HepG2 (cell line): ENCODE data around the gene LYPLA2. TPM values are rescaled to one million over a fixed set of nuclear protein-coding genes. Genes with fewer than 3 reads are reported as not detected.

Experiments used
- ATAC-seq: fragments of 200-7000 bp; cut with Tn5 transposase; 3 replicates; pipeline ENCODE4 v1.9.1; 2020; ENCODE audit warnings: mild to moderate bottlenecking, moderate library complexity
- BruUV-seq: library from RNA; stranded (reverse); fragments of 400-500 nt; replicated peaks from 2 replicates; lab custom pipeline; 2021; lab: Mats Ljungman, UMichigan
- CTCF ChIA-PET: fragments of 300-600 bp; formaldehyde crosslinking; extraction: SDS; loops from one replicate; lab custom pipeline; 2021; ENCODE audit warnings: low total read pairs, inconsistent platforms, low intra/inter-chr PET ratio; lab: Yijun Ruan, JAX
- POLR2A ChIA-PET: fragments of 350-600 bp; sonication (Branson Sonifier 250); formaldehyde crosslinking; loops from one replicate; lab custom pipeline; 2020; ENCODE audit warnings: antibody characterized with exemption, inconsistent platforms; lab: Yijun Ruan, JAX
- DNase-seq: peaks from one replicate; pipeline ENCODE4 v3.0.0-alpha.2; 2015; ENCODE audit warnings: low spot score
- FAIRE-seq: peaks from 3 replicates; lab custom pipeline; 2011; peaks lifted over from hg19 to GRCh38; lab: Jason Lieb, UNC
- H2AFZ ChIP-seq: one replicate; pipeline ENCODE4 v1.6.1; 2011; ENCODE audit warnings: low read length, inconsistent platforms
- H3K27ac ChIP-seq: fragments of 300-600 bp; 3 replicates; pipeline ENCODE4 v1.8.0; 2011; ENCODE audit warnings: mixed run types, mild to moderate bottlenecking, mixed read lengths, low read length, inconsistent platforms; ENCODE audit not compliant: insufficient read depth; ENCODE audit errors: extremely low read length
- H3K27me3 ChIP-seq, 2 experiments: fragments of 200-600 bp in 1 of 2; 2 replicates in 1 of 2; 3 replicates in 1 of 2; pipeline versions ENCODE4 v1.6.0 to v1.8.0; 2011; ENCODE audit warnings: low read length in 2 of 2, mild to moderate bottlenecking in 2 of 2, moderate library complexity in 2 of 2, inconsistent platforms in 1 of 2; ENCODE audit not compliant: insufficient read depth in 2 of 2, control insufficient read depth in 1 of 2
- H3K36me3 ChIP-seq, 2 experiments: fragments of 200-600 bp in 1 of 2; replicated peaks in 1 of 2; 2 replicates in 1 of 2; 3 replicates in 1 of 2; pipeline versions ENCODE4 v1.5.1 to v1.8.0; 2011; ENCODE audit warnings: low read length in 2 of 2, inconsistent platforms in 1 of 2; ENCODE audit not compliant: insufficient read depth in 2 of 2, control insufficient read depth in 1 of 2
- H3K4me1 ChIP-seq: 2 replicates; pipeline ENCODE4 v1.5.1; 2012; ENCODE audit warnings: low read length, inconsistent platforms; ENCODE audit not compliant: insufficient read depth
- H3K4me2 ChIP-seq: 2 replicates; pipeline ENCODE4 v1.6.0; 2011; ENCODE audit warnings: low read depth, low read length, inconsistent platforms
- H3K4me3 ChIP-seq, 3 experiments: fragments of 200-600 bp in 1 of 3; sonication (generic), shearing (Covaris generic) in 1 of 3; replicated peaks in 1 of 3; 2 replicates each; pipeline ENCODE4 v1.5.1; 2011 to 2016; ENCODE audit warnings: low read length in 3 of 3, inconsistent platforms in 2 of 3, low read depth in 2 of 3, mild to moderate bottlenecking in 2 of 3, control low read depth in 1 of 3, mixed read lengths in 1 of 3; ENCODE audit not compliant: insufficient read depth in 1 of 3
- H3K79me2 ChIP-seq: one replicate; pipeline ENCODE4 v1.6.1; 2011; ENCODE audit warnings: low read length, inconsistent platforms; ENCODE audit not compliant: insufficient read depth
- H3K9ac ChIP-seq: 2 replicates; pipeline ENCODE4 v1.6.0; 2011; ENCODE audit warnings: mild to moderate bottlenecking, low read depth, low read length, inconsistent platforms; ENCODE audit not compliant: insufficient read depth
- H3K9me3 ChIP-seq: 2 replicates; pipeline ENCODE4 v1.5.1; 2012; ENCODE audit warnings: mild to moderate bottlenecking, low read length
- H4K20me1 ChIP-seq: 2 replicates; pipeline ENCODE4 v1.6.0; 2011; ENCODE audit warnings: inconsistent platforms, mild to moderate bottlenecking, low read length, moderate library complexity; ENCODE audit not compliant: insufficient read depth
- BRCA1 ChIP-seq: sonication (generic); formaldehyde crosslinking; IDR thresholded peaks from 2 replicates; pipeline ENCODE4 v1.4.0; 2020; ENCODE audit warnings: missing genetic modification reagents
- FOSL2 ChIP-seq: sonication (generic); formaldehyde crosslinking; IDR thresholded peaks from 2 replicates; pipeline ENCODE4 v1.4.0; 2020; ENCODE audit warnings: missing genetic modification reagents
- RORA ChIP-seq: sonication (generic); formaldehyde crosslinking; IDR thresholded peaks from 2 replicates; pipeline ENCODE4 v1.5.0; 2020; ENCODE audit warnings: mild to moderate bottlenecking, missing genetic modification reagents, moderate library complexity
- ZBTB38 ChIP-seq: sonication (generic); formaldehyde crosslinking; IDR thresholded peaks from 2 replicates; pipeline ENCODE4 v1.5.1; 2020; ENCODE audit warnings: mild to moderate bottlenecking, missing genetic modification reagents
- WGBS: methylation state at CpG from one replicate; pipeline ENCODE4 v1.1.6; 2017; ENCODE audit warnings: low lambda C conversion rate; 5-methylcytosine and 5-hydroxymethylcytosine counted together
- in situ Hi-C: cut with HindIII; loops from 2 replicates; pipeline ENCODE4 v1.10.0; 2017; ENCODE audit warnings: low pct_unique_long_range_greater_than_20kb; ENCODE audit not compliant: extremely low pct_ligation_motif_present
- intact Hi-C: fragments of 100-400 bp; cut with micrococcal nuclease; formaldehyde crosslinking; loops from one replicate; pipeline ENCODE4 v1.10.0; 2022; ENCODE audit not compliant: unreplicated experiment
- polyA plus RNA-seq, 8 experiments: library from polyadenylated mRNA; depleted of rRNA in 3 of 8; stranded (reverse) in 7 of 8; unstranded in 1 of 8; fragments of >200 nt; fragmentation: Illumina TruSeq in 4 of 8; extraction: Trizol in 4 of 8; gene quantifications; 2 replicates each; pipeline versions ENCODE4 v1.2.1 to v1.2.3, GENCODE V29; 2011 to 2016; ENCODE audit warnings: low read depth in 4 of 8, missing spikeins in 1 of 8, mixed read lengths in 1 of 8; ENCODE audit not compliant: insufficient read depth in 1 of 8
- total RNA-seq, 5 experiments: library from RNA; depleted of rRNA; stranded (reverse); fragments of >200 nt; fragmentation: Illumina TruSeq; extraction: Trizol; gene quantifications; 2 replicates each; pipeline ENCODE4 v1.2.3, GENCODE V29; 2016; ENCODE audit warnings: low read depth in 1 of 5
- TF ChIP-seq, protein P1 (sequence below): IDR thresholded peaks from 2 replicates; pipeline ENCODE4 v1.6.1; 2016; ENCODE audit warnings: low read depth, missing genetic modification reagents, missing compliant biosample characterization
- TF ChIP-seq, protein P2 (sequence below): IDR thresholded peaks from 2 replicates; pipeline ENCODE4 v1.6.1; 2012; ENCODE audit warnings: low read length, improper control_type of control experiment

The LYPLA2 gene
- total and polyA plus RNA-seq, 2 of the 13 experiments (the other 11 are each of a cell fraction or from before 2014, with no cell fraction given) = 72.1 to 73.2 TPM

DNA sequence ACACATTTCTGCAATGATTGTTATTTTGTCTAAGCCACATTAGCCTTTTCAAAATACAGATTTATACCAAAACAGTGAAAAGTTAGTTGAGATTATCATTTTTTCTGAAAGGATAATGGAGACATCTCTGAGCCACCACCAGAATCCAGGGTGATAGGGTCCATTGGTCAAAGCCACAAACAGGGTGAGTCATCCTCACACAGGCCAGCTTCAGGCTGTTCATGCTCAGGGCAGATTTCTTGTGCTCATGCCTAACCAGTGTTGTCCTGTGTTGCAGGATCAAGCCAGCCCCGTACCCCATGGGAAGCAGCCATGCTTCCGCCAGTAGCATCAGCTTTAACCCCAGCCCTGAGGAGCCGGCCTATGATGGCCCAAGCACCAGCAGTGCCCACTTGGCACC, 34.3 kb upstream of the LYPLA2 start:
- no peak for TF ChIP-seq ZBTB38 (CRISPR knock-in tag)
- TF ChIP-seq FOSL2 (CRISPR knock-in tag) = peak; percentile 85
- no peak for TF ChIP-seq RORA (CRISPR knock-in tag)
- CTCF ChIA-PET = no interaction called here

DNA sequence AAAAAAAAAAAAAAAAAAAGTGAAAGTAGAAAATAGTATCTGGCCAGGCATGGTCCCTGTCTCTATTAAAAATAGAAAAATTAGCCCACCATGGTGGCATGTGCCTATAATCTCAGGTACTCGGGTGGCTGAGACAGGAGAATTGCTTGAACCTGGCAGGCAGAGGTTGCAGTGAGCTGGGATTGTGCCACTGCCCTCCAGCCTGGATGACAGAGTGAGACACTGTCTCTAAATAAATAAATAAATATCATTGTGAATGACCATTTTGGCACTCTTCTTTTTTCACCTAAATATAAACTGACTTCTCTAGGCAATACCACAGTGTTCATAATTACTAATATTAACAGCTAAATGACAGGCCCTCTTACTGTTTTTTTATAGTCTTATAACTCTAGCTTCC, 33.1 kb upstream of the LYPLA2 start:
- no peak overlapping the region for H2AFZ ChIP-seq
- H3K4me3 ChIP-seq = no peak overlapping the region
- H3K36me3 ChIP-seq = peaks cover 50 to 84% of the 10 kb centered on the region in 2 experiments
- no peak overlapping the region for H3K27ac ChIP-seq
- in situ Hi-C loops = no loop called here
- BruUV-seq = no TSS peak
- no peak overlapping the region for H3K9ac ChIP-seq
- H4K20me1 ChIP-seq = no peaks in the 10 kb centered on the region
- no peak for FAIRE-seq
- 92% methylated on average over 1 of the region's 1 CpG for WGBS
- intact Hi-C loops = no loop called here
- H3K27me3 ChIP-seq = no peaks in the 10 kb centered on the region
- no peak for ATAC-seq
- POLR2A ChIA-PET = interaction anchor here (0.9 kb wide), 1 partner anchor 15 kb away, joined by 5 read pairs; the partner anchor contains the start of gene ELOA
- peaks cover 10% of the 10 kb centered on the region for H3K4me1 ChIP-seq
- H3K4me2 ChIP-seq = no peak overlapping the region
- DNase-seq = no peak
- CTCF ChIA-PET = no interaction called here
- no peaks in the 10 kb centered on the region for H3K79me2 ChIP-seq
- H3K9me3 ChIP-seq = no peaks in the 10 kb centered on the region
- TF ChIP-seq BRCA1 = no peak
- TF ChIP-seq, protein P1, sequence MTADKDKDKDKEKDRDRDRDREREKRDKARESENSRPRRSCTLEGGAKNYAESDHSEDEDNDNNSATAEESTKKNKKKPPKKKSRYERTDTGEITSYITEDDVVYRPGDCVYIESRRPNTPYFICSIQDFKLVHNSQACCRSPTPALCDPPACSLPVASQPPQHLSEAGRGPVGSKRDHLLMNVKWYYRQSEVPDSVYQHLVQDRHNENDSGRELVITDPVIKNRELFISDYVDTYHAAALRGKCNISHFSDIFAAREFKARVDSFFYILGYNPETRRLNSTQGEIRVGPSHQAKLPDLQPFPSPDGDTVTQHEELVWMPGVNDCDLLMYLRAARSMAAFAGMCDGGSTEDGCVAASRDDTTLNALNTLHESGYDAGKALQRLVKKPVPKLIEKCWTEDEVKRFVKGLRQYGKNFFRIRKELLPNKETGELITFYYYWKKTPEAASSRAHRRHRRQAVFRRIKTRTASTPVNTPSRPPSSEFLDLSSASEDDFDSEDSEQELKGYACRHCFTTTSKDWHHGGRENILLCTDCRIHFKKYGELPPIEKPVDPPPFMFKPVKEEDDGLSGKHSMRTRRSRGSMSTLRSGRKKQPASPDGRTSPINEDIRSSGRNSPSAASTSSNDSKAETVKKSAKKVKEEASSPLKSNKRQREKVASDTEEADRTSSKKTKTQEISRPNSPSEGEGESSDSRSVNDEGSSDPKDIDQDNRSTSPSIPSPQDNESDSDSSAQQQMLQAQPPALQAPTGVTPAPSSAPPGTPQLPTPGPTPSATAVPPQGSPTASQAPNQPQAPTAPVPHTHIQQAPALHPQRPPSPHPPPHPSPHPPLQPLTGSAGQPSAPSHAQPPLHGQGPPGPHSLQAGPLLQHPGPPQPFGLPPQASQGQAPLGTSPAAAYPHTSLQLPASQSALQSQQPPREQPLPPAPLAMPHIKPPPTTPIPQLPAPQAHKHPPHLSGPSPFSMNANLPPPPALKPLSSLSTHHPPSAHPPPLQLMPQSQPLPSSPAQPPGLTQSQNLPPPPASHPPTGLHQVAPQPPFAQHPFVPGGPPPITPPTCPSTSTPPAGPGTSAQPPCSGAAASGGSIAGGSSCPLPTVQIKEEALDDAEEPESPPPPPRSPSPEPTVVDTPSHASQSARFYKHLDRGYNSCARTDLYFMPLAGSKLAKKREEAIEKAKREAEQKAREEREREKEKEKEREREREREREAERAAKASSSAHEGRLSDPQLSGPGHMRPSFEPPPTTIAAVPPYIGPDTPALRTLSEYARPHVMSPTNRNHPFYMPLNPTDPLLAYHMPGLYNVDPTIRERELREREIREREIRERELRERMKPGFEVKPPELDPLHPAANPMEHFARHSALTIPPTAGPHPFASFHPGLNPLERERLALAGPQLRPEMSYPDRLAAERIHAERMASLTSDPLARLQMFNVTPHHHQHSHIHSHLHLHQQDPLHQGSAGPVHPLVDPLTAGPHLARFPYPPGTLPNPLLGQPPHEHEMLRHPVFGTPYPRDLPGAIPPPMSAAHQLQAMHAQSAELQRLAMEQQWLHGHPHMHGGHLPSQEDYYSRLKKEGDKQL (CRISPR knock-in tag) = no peak
- TF ChIP-seq, protein P2, sequence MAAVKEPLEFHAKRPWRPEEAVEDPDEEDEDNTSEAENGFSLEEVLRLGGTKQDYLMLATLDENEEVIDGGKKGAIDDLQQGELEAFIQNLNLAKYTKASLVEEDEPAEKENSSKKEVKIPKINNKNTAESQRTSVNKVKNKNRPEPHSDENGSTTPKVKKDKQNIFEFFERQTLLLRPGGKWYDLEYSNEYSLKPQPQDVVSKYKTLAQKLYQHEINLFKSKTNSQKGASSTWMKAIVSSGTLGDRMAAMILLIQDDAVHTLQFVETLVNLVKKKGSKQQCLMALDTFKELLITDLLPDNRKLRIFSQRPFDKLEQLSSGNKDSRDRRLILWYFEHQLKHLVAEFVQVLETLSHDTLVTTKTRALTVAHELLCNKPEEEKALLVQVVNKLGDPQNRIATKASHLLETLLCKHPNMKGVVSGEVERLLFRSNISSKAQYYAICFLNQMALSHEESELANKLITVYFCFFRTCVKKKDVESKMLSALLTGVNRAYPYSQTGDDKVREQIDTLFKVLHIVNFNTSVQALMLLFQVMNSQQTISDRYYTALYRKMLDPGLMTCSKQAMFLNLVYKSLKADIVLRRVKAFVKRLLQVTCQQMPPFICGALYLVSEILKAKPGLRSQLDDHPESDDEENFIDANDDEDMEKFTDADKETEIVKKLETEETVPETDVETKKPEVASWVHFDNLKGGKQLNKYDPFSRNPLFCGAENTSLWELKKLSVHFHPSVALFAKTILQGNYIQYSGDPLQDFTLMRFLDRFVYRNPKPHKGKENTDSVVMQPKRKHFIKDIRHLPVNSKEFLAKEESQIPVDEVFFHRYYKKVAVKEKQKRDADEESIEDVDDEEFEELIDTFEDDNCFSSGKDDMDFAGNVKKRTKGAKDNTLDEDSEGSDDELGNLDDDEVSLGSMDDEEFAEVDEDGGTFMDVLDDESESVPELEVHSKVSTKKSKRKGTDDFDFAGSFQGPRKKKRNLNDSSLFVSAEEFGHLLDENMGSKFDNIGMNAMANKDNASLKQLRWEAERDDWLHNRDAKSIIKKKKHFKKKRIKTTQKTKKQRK = no peak

More for the DNA sequence above, 34.3 kb upstream of the LYPLA2 start:
- Histone ChIP-seq H3K36me3 (peaks cover 56 to 96% of the 10 kb centered on the region in 2 experiments), H3K9ac (no peak overlapping the region), H3K4me2 (no peak overlapping the region), H3K4me1 (peaks cover 19% of the 10 kb centered on the region), H3K27me3 (no peaks in the 10 kb centered on the region), H3K79me2 (no peaks in the 10 kb centered on the region), H3K4me3 (no peak overlapping the region), H3K9me3 (no peaks in the 10 kb centered on the region), H4K20me1 (no peaks in the 10 kb centered on the region; the same call in 1 of the 2 replicates), H3K27ac (no peak overlapping the region), H2AFZ (no peak overlapping the region)
- FAIRE-seq (no peak), ATAC-seq (peak; percentile 73), DNase-seq (no peak)
- BruUV-seq = no TSS peak
- intact Hi-C loops = no loop called here
- POLR2A ChIA-PET = no interaction called here
- in situ Hi-C loops = no loop called here
- WGBS = 100% methylated on average over 2 of the region's 3 CpGs
